CD14-positive monocyte (primary cell): ENCODE results near the gene TSPAN32. TPM values are rescaled to one million over a fixed set of nuclear protein-coding genes. Genes with fewer than 3 reads are reported as not detected.
"Not testable (repeated sequence)": the region's sequence is repeated elsewhere in the genome, so short reads cannot be mapped to it uniquely, and the experiment has no call there.

Source experiments
- DNase-seq, 3 donors: peaks; one replicate each; pipeline ENCODE4 v3.0.0-alpha.2; 2011 to 2022
- H2AFZ ChIP-seq: 2 replicates; pipeline ENCODE4 v1.6.0; 2012; ENCODE audit warnings: mild to moderate bottlenecking, low read depth, low read length, inconsistent platforms; ENCODE audit not compliant: insufficient read depth, poor library complexity, severe bottlenecking
- H3K27ac ChIP-seq, 2 donors: 1 replicate in 1 of 2; 2 replicates in 1 of 2; pipeline ENCODE4 v1.5.1; 2012 to 2013; ENCODE audit warnings: low read length in 2 of 2, control low read depth in 1 of 2, inconsistent platforms in 1 of 2, low read depth in 1 of 2, mild to moderate bottlenecking in 1 of 2
- H3K27me3 ChIP-seq, 2 donors: one replicate each; pipeline versions ENCODE4 v1.6.0 to v1.6.1; 2011 to 2013; ENCODE audit warnings: low read length in 2 of 2; ENCODE audit not compliant: control insufficient read depth in 2 of 2, insufficient read depth in 2 of 2
- H3K36me3 ChIP-seq, 2 donors: replicated peaks in 1 of 2; 1 replicate in 1 of 2; 2 replicates in 1 of 2; pipeline versions ENCODE4 v1.5.1 to v1.6.1; 2012 to 2013; ENCODE audit warnings: low read length in 2 of 2, control low read depth in 1 of 2, inconsistent platforms in 1 of 2, mild to moderate bottlenecking in 1 of 2; ENCODE audit not compliant: insufficient read depth in 2 of 2, control insufficient read depth in 1 of 2
- H3K4me1 ChIP-seq, 2 donors: 1 replicate in 1 of 2; 2 replicates in 1 of 2; pipeline versions ENCODE4 v1.5.1 to v1.6.1; 2012 to 2013; ENCODE audit warnings: low read length in 2 of 2, control low read depth in 1 of 2, inconsistent platforms in 1 of 2, mild to moderate bottlenecking in 1 of 2, moderate library complexity in 1 of 2; ENCODE audit not compliant: insufficient read depth in 2 of 2, control insufficient read depth in 1 of 2
- H3K4me2 ChIP-seq: replicated peaks from 2 replicates; pipeline ENCODE3; 2012; ENCODE audit warnings: low read length, moderate library complexity, mild to moderate bottlenecking; ENCODE audit not compliant: poor library complexity, severe bottlenecking; ENCODE audit errors: extremely low read depth
- H3K4me3 ChIP-seq, 3 experiments: fragments of 200-600 bp in 1 of 3; sonication (generic) in 1 of 3; replicated peaks in 1 of 3; 1 replicate in 2 of 3; 2 replicates in 1 of 3; pipeline ENCODE4 v1.5.1; 2011 to 2013; ENCODE audit warnings: low read length in 3 of 3, mild to moderate bottlenecking in 3 of 3, control low read depth in 2 of 3, low read depth in 2 of 3, inconsistent platforms in 1 of 3, moderate library complexity in 1 of 3
- H3K79me2 ChIP-seq: 2 replicates; pipeline ENCODE4 v1.6.0; 2012; ENCODE audit warnings: mild to moderate bottlenecking, control low read depth, inconsistent platforms, low read length, moderate library complexity; ENCODE audit not compliant: insufficient read depth
- H3K9ac ChIP-seq: 2 replicates; pipeline ENCODE4 v1.6.0; 2017; ENCODE audit warnings: low read length, mild to moderate bottlenecking; ENCODE audit not compliant: insufficient read depth, poor library complexity, severe bottlenecking
- H3K9me3 ChIP-seq, 2 donors: replicated peaks in 1 of 2; 1 replicate in 1 of 2; 2 replicates in 1 of 2; pipeline versions ENCODE4 v1.5.1 to v1.6.1; 2012 to 2013; ENCODE audit warnings: low read length in 2 of 2, control low read depth in 1 of 2; ENCODE audit not compliant: control insufficient read depth in 1 of 2, insufficient read depth in 1 of 2
- H4K20me1 ChIP-seq: 2 replicates; pipeline ENCODE4 v1.6.0; 2012; ENCODE audit warnings: mild to moderate bottlenecking, low read length, control low read depth, moderate library complexity; ENCODE audit not compliant: insufficient read depth
- H3K27ac Mint-ChIP-seq, 7 donors: one replicate each; pipeline ENCODE4 v1.8.0; 2020; ENCODE audit warnings: mild to moderate bottlenecking in 7 of 7, mixed read lengths in 7 of 7, moderate library complexity in 6 of 7, inconsistent platforms in 2 of 7
- H3K27me3 Mint-ChIP-seq, 3 donors: one replicate each; pipeline ENCODE4 v1.8.0; 2021 to 2022; ENCODE audit warnings: low read depth in 3 of 3, mild to moderate bottlenecking in 3 of 3, mixed read lengths in 3 of 3, moderate library complexity in 3 of 3, inconsistent platforms in 1 of 3
- H3K36me3 Mint-ChIP-seq, 2 donors: one replicate each; pipeline ENCODE4 v1.8.0; 2020; ENCODE audit warnings: mixed read lengths in 2 of 2, inconsistent platforms in 1 of 2, mild to moderate bottlenecking in 1 of 2
- H3K4me1 Mint-ChIP-seq: one replicate; pipeline ENCODE4 v1.8.0; 2020; ENCODE audit warnings: mild to moderate bottlenecking, mixed read lengths
- H3K4me3 Mint-ChIP-seq, 2 donors: one replicate each; pipeline ENCODE4 v1.8.0; 2020; ENCODE audit warnings: mild to moderate bottlenecking in 2 of 2, mixed read lengths in 2 of 2, moderate library complexity in 1 of 2
- H3K9me3 Mint-ChIP-seq, 7 donors: one replicate each; pipeline ENCODE4 v1.8.0; 2020 to 2022; ENCODE audit warnings: mixed read lengths in 7 of 7, mild to moderate bottlenecking in 6 of 7, moderate library complexity in 6 of 7, inconsistent platforms in 2 of 7
- CTCF ChIP-seq: fragments of 200-600 bp; IDR thresholded peaks from one replicate; pipeline ENCODE4 v1.8.0; 2022; ENCODE audit warnings: antibody characterized with exemption, mild to moderate bottlenecking
- WGBS: methylation state at CpG from one replicate; pipeline ENCODE4 v1.1.5; 2013; ENCODE audit warnings: missing lambda C conversion rate; ENCODE audit not compliant: insufficient coverage; 5-methylcytosine and 5-hydroxymethylcytosine counted together
- intact Hi-C, 2 donors: fragments of 100-400 bp; cut with micrococcal nuclease; formaldehyde crosslinking; loops; one replicate each; pipeline versions ENCODE4 v1.15.0 to v1.15.1; 2023
- polyA plus RNA-seq, 3 donors: library from polyadenylated mRNA; depleted of rRNA in 1 of 3; unstranded in 2 of 3; stranded (reverse) in 1 of 3; fragments of 300-500 nt in 2 of 3; fragments of >200 nt in 1 of 3; fragmentation: Illumina TruSeq in 2 of 3; gene quantifications; 1 replicate in 2 of 3; 2 replicates in 1 of 3; pipeline ENCODE4 v1.2.3, GENCODE V29; 2012 to 2021

TSPAN32 gene
- polyA plus RNA-seq, 3 donors: 34.8 to 136 (median 82.5) TPM

GRCh38 chr11:2277933-2278523, 23.8 kb upstream of the TSPAN32 start:
- Mint-ChIP-seq H3K4me3 (no peak overlapping the region), H3K9me3 (peaks cover 5 to 33% (median 20%) of the 10 kb centered on the region in 7 donors), H3K36me3 (peaks cover 0 to 3% of the 10 kb centered on the region in 2 donors), H3K27ac (no peak overlapping the region), H3K27me3 (peaks cover 12 to 18% (median 13%) of the 10 kb centered on the region in 3 donors), H3K4me1 (peaks cover 5% of the 10 kb centered on the region)
- Histone ChIP-seq H3K4me2 (no peak overlapping the region), H3K9me3 (peaks cover 4 to 12% of the 10 kb centered on the region in 2 donors), H3K36me3 (no peaks in the 10 kb centered on the region), H2AFZ (no peak overlapping the region), H3K4me1 (no peaks in the 10 kb centered on the region), H3K4me3 (no peak overlapping the region), H4K20me1 (no peaks in the 10 kb centered on the region), H3K9ac (no peak overlapping the region), H3K79me2 (no peaks in the 10 kb centered on the region), H3K27me3 (peaks cover 0 to 3% of the 10 kb centered on the region in 2 donors), H3K27ac (no peak overlapping the region)
- TF ChIP-seq CTCF: no peak
- DNase-seq: no peak
- WGBS: 93% methylated on average over 4 of the region's 6 CpGs
- intact Hi-C loops: no loop called here

GRCh38 chr11:2280208-2280607, 21.6 kb upstream of the TSPAN32 start:
- Mint-ChIP-seq H3K4me3 (no peak overlapping the region), H3K36me3 (peaks cover 0 to 3% of the 10 kb centered on the region in 2 donors), H3K27me3 (peaks cover 9 to 11% (median 10%) of the 10 kb centered on the region in 3 donors), H3K27ac (no peak overlapping the region), H3K4me1 (peaks cover 5% of the 10 kb centered on the region), H3K9me3 (peaks cover 5 to 41% (median 21%) of the 10 kb centered on the region in 7 donors)
- Histone ChIP-seq H2AFZ (no peak overlapping the region), H3K79me2 (no peaks in the 10 kb centered on the region), H3K27ac (no peak overlapping the region), H3K9me3 (peaks cover 4 to 12% of the 10 kb centered on the region in 2 donors), H3K36me3 (no peaks in the 10 kb centered on the region), H3K9ac (no peak overlapping the region), H3K4me3 (no peak overlapping the region), H4K20me1 (no peaks in the 10 kb centered on the region), H3K4me2 (no peak overlapping the region), H3K27me3 (no peaks in the 10 kb centered on the region), H3K4me1 (no peaks in the 10 kb centered on the region)
- no CpG with 5 or more reads among the region's 2 CpGs for WGBS
- TF ChIP-seq CTCF: no peak
- intact Hi-C loops: no loop called here
- no peak for DNase-seq

- H3K79me2 ChIP-seq, H3K36me3 Mint-ChIP-seq, H3K36me3 ChIP-seq, H3K9me3 ChIP-seq, H3K4me3 ChIP-seq, H3K27ac ChIP-seq, H2AFZ ChIP-seq, H3K4me3 Mint-ChIP-seq, intact Hi-C loops, DNase-seq, H3K4me1 ChIP-seq, H4K20me1 ChIP-seq, H3K27me3 ChIP-seq, H3K9ac ChIP-seq, H3K4me2 ChIP-seq: not testable (repeated sequence)
- Mint-ChIP-seq H3K9me3 (peaks cover 1 to 18% (median 5%) of the 10 kb centered on the region in 7 donors), H3K27me3 (peaks cover 13 to 27% (median 26%) of the 10 kb centered on the region in 3 donors), H3K27ac (peak overlapping the region in 1 of 7 donors; percentile 8), H3K4me1 (peaks cover 11% of the 10 kb centered on the region)
- 96% methylated on average over 7 of the region's 13 CpGs for WGBS
These were observed 15.5 kb upstream of the TSPAN32 start for GRCh38 chr11:2286350-2286749.
